GM12874 (cell line): Measurements from ENCODE around the gene SLITRK3.

ENCODE experiments used
- CTCF ChIP-seq: IDR thresholded peaks from 2 replicates; pipeline ENCODE4 v1.5.1; 2011; ENCODE audit warnings: low read depth, mild to moderate bottlenecking, control low read depth, low read length, moderate library complexity; ENCODE audit not compliant: insufficient read depth

The SLITRK3 gene

GRCh38 chr3:165191491-165191890, 4.7 kb downstream of the SLITRK3 start:
- TF ChIP-seq CTCF: no peak

- no peak for TF ChIP-seq CTCF
Observed at GRCh38 chr3:165188452-165188851, 7.7 kb downstream of the SLITRK3 start.

- peak; percentile 73 for TF ChIP-seq CTCF
Observed at GRCh38 chr3:165185707-165186327, 10.4 kb downstream of the SLITRK3 start.

GRCh38 chr3:165181556-165181955, 14.6 kb downstream of the SLITRK3 start:
- TF ChIP-seq CTCF: no peak

GRCh38 chr3:165170236-165170635, 25.9 kb downstream of the SLITRK3 start:
- no peak for TF ChIP-seq CTCF

GRCh38 chr3:165169368-165169767, 26.8 kb downstream of the SLITRK3 start:
- TF ChIP-seq CTCF: no peak

GRCh38 chr3:165162883-165163282, 33.3 kb downstream of the SLITRK3 start:
- TF ChIP-seq CTCF: no peak
